ENCODE results near the gene DIAPH1.
A peak's percentile ranks its signal among the peaks of the same experiment; 100 is the strongest.

DIAPH1 gene

GRCh38 chr5:141519605-141520565 is 98.9 kb downstream of the DIAPH1 start:
- DNase-seq (ENCODE audit: low spot score), result no peak

- no peak for DNase-seq (ENCODE audit: low spot score)
Measured at GRCh38 chr5:141518618-141519015, 100.2 kb downstream of the DIAPH1 start.

GRCh38 chr5:141517880-141518617 is 100.8 kb downstream of the DIAPH1 start:
- no peak for DNase-seq (ENCODE audit: low spot score)

GRCh38 chr5:141517312-141517711 is 101.5 kb downstream of the DIAPH1 start:
- no peak for DNase-seq (ENCODE audit: low spot score)

- no peak for DNase-seq (ENCODE audit: low spot score)
Measured at GRCh38 chr5:141516672-141517025, 102.2 kb downstream of the DIAPH1 start.

GRCh38 chr5:141515946-141516671 is 102.7 kb downstream of the DIAPH1 start:
- DNase-seq (ENCODE audit: low spot score), result no peak

GRCh38 chr5:141515141-141515540 is 103.7 kb downstream of the DIAPH1 start:
- DNase-seq (ENCODE audit: low spot score), result no peak

GRCh38 chr5:141514330-141515133 is 104.3 kb downstream of the DIAPH1 start:
- DNase-seq (ENCODE audit: low spot score), result no peak

GRCh38 chr5:141513627-141514329 is 105.0 kb downstream of the DIAPH1 start:
- no peak for DNase-seq (ENCODE audit: low spot score)

- DNase-seq (ENCODE audit: low spot score), result no peak
Measured at GRCh38 chr5:141512911-141513626, 105.7 kb downstream of the DIAPH1 start.

- DNase-seq (ENCODE audit: low spot score), result peak; percentile 58
Measured at GRCh38 chr5:141512390-141512910, 106.3 kb downstream of the DIAPH1 start.

- no peak for DNase-seq (ENCODE audit: low spot score)
Measured at GRCh38 chr5:141511771-141512325, 107.0 kb downstream of the DIAPH1 start.

- no peak for DNase-seq (ENCODE audit: low spot score)
Measured at GRCh38 chr5:141510850-141511601, 107.8 kb downstream of the DIAPH1 start.

- no peak for DNase-seq (ENCODE audit: low spot score)
Measured at GRCh38 chr5:141510160-141510559, 108.6 kb downstream of the DIAPH1 start.

GRCh38 chr5:141508798-141509611 is 109.8 kb downstream of the DIAPH1 start:
- DNase-seq (ENCODE audit: low spot score), result no peak

- no peak for DNase-seq (ENCODE audit: low spot score)
Measured at GRCh38 chr5:141508440-141508797, 110.4 kb downstream of the DIAPH1 start.

GRCh38 chr5:141507387-141508091 is 111.3 kb downstream of the DIAPH1 start:
- DNase-seq (ENCODE audit: low spot score), result no peak
